Activated CD4-positive, alpha-beta T cell treated with anti-CD3 and anti-CD28 coated beads, Interleukin-2, amount 10 ng/mL, durations not matched to agents 7 days and 5 days (primary cell): Measurements from ENCODE around the gene TXNDC12. TPM values are rescaled to one million over a fixed set of nuclear protein-coding genes. Genes with fewer than 3 reads are reported as not detected.
"Not testable (repeated sequence)": the region's sequence is repeated elsewhere in the genome, so short reads cannot be mapped to it uniquely, and the experiment has no call there.

Experiments used
- CTCF ChIA-PET: fragments of 350-600 bp; sonication (Branson Sonifier 250); formaldehyde crosslinking; loops from one replicate; lab custom pipeline; 2021; ENCODE audit warnings: antibody characterized with exemption; lab: Charles Lee
- POLR2A ChIA-PET: fragments of 350-600 bp; sonication (Branson Sonifier 250); formaldehyde crosslinking; loops from one replicate; lab custom pipeline; 2021; ENCODE audit warnings: antibody characterized with exemption; lab: Charles Lee
- DNase-seq: peaks from one replicate; pipeline ENCODE4 v3.0.0-alpha.2; 2020
- H3K27ac Mint-ChIP-seq: one replicate; pipeline ENCODE4 v1.8.0; 2021; ENCODE audit warnings: mild to moderate bottlenecking, moderate library complexity, mixed read lengths
- H3K27me3 Mint-ChIP-seq: one replicate; pipeline ENCODE4 v1.8.0; 2021; ENCODE audit warnings: mixed read lengths
- H3K36me3 Mint-ChIP-seq: one replicate; pipeline ENCODE4 v1.8.0; 2021; ENCODE audit warnings: low read depth, mixed read lengths
- H3K4me1 Mint-ChIP-seq: one replicate; pipeline ENCODE4 v1.8.0; 2021; ENCODE audit warnings: mixed read lengths
- H3K4me3 Mint-ChIP-seq: one replicate; pipeline ENCODE4 v1.8.0; 2021; ENCODE audit warnings: mild to moderate bottlenecking, moderate library complexity, mixed read lengths
- H3K9me3 Mint-ChIP-seq: one replicate; pipeline ENCODE4 v1.8.0; 2021; ENCODE audit warnings: mixed read lengths
- total RNA-seq, 2 experiments: library from RNA; stranded (reverse); gene quantifications; one replicate each; pipeline ENCODE4 v1.2.3, GENCODE V29; 2021

The TXNDC12 gene
- total RNA-seq, 2 experiments from 2014 or later: 48.1 to 49.2 TPM

DNA sequence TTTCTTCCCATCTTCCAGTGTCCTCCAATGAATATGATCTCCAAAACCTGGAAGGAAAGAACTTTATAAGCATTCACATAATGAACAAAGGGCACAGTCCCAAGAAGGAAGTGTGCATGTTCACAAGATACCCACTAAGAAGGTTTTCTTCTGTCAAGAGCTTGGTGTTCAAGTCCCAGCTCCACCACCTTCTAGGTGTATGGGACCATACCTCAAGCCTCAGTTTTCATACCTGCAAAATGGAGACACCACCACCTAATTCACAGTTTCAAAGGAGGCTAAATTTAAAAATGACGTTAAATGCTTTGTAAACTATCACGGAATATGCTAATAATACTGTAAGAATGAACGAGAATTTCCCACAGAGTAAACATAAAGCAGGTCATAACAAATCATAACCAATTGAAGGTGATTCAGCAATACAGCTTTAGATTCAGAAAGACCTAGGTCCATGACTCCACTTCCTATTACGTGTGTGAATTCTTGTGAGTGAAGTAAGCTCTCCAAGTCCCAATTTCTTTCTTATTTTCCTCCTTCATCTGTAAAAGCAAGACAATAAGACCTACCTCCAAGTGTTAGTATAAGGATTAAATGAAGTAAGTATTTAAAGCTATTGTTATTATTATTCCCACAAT is 13.3 kb downstream of the TXNDC12 start:
- no peak for DNase-seq
- CTCF ChIA-PET: interaction anchor here (0.5 to 1.2 kb wide), 2 partner anchors 10 to 71 kb away, joined by 3 to 5 read pairs; no protein-coding TSS in a partner anchor
- no peak overlapping the region for H3K4me3 Mint-ChIP-seq
- H3K36me3 Mint-ChIP-seq: peaks cover 17% of the 10 kb centered on the region
- POLR2A ChIA-PET: no interaction called here
- no peaks in the 10 kb centered on the region for H3K27me3 Mint-ChIP-seq
- no peak overlapping the region for H3K27ac Mint-ChIP-seq
- no peaks in the 10 kb centered on the region for H3K9me3 Mint-ChIP-seq
- H3K4me1 Mint-ChIP-seq: peaks cover 6% of the 10 kb centered on the region

DNA sequence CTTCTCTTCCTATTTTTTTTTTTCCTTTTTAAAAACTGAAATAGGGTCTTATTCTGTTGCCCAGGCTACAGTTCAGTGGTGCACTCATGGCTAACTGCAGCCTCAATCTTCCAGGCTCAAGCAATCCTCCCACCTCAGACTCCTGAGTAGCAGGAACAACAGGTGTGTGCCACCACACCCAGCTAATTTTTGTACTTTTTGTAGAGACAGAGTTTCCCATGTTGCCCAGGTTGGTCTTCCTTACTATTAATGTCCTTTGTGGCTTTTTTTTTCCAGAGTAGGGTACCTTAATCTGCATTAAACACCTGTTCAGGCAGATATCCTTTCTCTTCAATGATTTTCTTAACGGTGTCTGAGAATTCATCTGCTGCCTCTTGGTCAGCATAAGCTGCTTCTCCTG is 17.1 kb downstream of the TXNDC12 start:
- peaks cover 18% of the 10 kb centered on the region for H3K36me3 Mint-ChIP-seq
- H3K9me3 Mint-ChIP-seq: no peaks in the 10 kb centered on the region
- no peaks in the 10 kb centered on the region for H3K27me3 Mint-ChIP-seq
- DNase-seq: no peak
- H3K27ac Mint-ChIP-seq: no peak overlapping the region
- POLR2A ChIA-PET: no interaction called here
- CTCF ChIA-PET: interaction anchor here (0.8 kb wide), 1 partner anchor 18 kb away, joined by 3 read pairs; no protein-coding TSS in a partner anchor
- peaks cover 7% of the 10 kb centered on the region for H3K4me1 Mint-ChIP-seq
- no peak overlapping the region for H3K4me3 Mint-ChIP-seq

DNA sequence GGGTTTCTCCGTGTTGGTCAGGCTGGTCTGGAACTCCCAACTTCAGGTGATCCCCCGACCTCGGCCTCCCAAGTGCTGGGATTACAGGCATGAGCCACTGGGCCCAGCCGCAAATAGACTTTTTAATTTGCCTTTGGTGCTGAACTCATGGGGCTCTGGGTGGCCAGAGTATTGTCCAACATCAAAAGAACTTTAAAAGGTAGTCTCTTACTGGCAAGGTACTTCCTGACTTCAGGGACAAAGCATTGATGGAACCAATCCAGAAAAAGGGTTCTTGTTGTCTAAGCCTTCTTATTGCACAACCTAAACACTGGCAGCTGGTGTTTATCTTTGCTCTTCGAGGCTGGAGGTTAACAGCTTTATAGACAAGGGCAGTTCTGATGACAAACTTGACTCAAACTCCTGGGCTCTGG is 17.6 kb downstream of the TXNDC12 start:
- CTCF ChIA-PET: interaction anchor here (1.5 kb wide), 1 partner anchor 18 kb away, joined by 5 read pairs; the partner anchor contains the start of gene TXNDC12
- Mint-ChIP-seq H3K27me3 (no peaks in the 10 kb centered on the region), H3K27ac (no peak overlapping the region), H3K4me3 (no peak overlapping the region), H3K4me1 (peaks cover 7% of the 10 kb centered on the region), H3K36me3 (peaks cover 23% of the 10 kb centered on the region), H3K9me3 (no peaks in the 10 kb centered on the region)
- DNase-seq: no peak
- POLR2A ChIA-PET: no interaction called here

DNA sequence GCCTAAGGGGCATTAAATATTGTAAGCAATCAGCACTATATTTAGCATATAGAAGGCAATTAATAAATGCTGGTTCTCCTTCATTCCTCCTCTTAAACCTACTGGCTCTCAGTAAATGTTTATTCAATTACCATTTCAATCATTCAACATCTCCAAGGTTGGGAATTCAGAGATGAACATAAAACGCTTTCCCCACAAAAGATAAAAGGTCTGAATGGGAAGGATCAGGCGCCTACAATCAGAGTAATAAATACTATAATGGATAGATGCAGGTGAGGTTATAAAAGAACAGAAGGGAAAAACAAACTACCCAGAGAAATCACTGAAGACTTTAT is 21.0 kb downstream of the TXNDC12 start:
- CTCF ChIA-PET: no interaction called here
- peak overlapping the region; percentile 93 for H3K4me3 Mint-ChIP-seq
- H3K27ac Mint-ChIP-seq: peak overlapping the region; percentile 97
- peaks cover 33% of the 10 kb centered on the region for H3K36me3 Mint-ChIP-seq
- H3K27me3 Mint-ChIP-seq: no peaks in the 10 kb centered on the region
- no peaks in the 10 kb centered on the region for H3K9me3 Mint-ChIP-seq
- POLR2A ChIA-PET: no interaction called here
- DNase-seq: no peak
- H3K4me1 Mint-ChIP-seq: peaks cover 28% of the 10 kb centered on the region

DNA sequence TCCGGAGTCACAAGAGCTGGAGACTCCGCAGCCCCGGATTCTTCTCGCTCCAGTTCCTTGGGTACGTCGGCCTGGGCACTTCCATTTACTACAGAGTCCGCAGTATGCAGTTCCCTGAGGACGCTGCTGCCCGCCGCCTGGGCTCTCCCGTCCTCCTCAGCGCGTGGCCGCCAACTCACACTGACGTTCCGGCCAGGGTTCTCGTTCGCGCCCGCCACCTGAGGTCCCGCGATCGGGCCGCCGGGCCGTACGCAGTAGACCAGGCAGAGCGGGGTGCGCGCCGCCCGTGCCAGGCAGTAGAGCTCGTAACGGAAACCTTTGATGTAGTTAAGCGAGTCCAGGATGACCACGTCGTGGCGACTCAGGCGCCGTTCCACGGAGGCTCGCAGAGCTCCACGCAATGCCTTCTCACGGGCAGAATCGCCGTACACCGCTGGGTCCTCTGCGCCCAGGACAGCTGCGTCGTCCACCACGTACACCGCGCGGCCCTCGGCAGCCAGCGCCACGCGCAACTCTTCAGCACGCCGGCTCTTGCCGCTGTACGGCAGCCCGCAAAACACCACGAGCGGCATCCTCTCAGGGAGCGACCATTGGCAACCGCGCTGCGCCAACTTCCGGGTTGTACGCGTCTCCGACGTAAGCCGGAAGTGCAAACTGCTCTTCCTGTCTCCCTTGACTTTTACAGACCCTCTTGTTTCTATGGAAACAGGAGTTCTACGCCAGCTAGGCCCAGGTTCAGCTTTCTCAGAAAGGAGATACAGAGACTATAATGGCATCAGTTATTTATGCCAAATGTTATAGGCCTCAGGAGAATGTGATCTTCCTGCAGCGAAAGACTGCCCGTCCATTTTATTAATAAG is 21.6 kb downstream of the TXNDC12 start, which contains the start of gene KTI12:
Gene KTI12, minus strand, starts transcription at position 621 of the 860 bp plus-strand sequence. Its CDS starts 49 bp downstream, at position 572.
- ChIA-PET CTCF (no interaction called here), POLR2A (no interaction called here)
- Mint-ChIP-seq H3K9me3 (no peaks in the 10 kb centered on the region), H3K4me3 (peak within 1 kb of the TSS; percentile 93), H3K36me3 (peaks cover 33% of the 10 kb centered on the region), H3K4me1 (peaks cover 28% of the 10 kb centered on the region), H3K27ac (peak within 1 kb of the TSS; percentile 97), H3K27me3 (no peaks in the 10 kb centered on the region)
- DNase-seq: peak; percentile 94

DNA sequence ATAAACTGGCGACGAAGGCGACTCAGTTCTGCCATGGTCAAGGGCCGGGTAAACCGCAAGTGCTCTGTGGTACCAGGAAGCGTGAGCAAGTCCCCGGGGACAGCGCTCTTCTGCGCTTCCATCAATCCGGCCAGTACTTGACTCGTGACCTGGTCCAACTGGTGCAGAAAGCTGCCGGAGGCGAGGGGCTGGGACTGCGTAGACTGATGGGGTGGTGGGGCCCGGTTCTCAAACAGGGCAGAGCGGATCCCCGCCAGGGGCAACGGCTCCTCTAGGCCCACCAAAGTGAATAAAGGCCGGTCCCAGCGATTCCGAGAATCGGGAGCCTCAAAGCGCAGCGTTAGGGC is 22.2 kb downstream of the TXNDC12 start:
- H3K4me3 Mint-ChIP-seq: peak overlapping the region; percentile 93
- peak; percentile 13 for DNase-seq

DNA sequence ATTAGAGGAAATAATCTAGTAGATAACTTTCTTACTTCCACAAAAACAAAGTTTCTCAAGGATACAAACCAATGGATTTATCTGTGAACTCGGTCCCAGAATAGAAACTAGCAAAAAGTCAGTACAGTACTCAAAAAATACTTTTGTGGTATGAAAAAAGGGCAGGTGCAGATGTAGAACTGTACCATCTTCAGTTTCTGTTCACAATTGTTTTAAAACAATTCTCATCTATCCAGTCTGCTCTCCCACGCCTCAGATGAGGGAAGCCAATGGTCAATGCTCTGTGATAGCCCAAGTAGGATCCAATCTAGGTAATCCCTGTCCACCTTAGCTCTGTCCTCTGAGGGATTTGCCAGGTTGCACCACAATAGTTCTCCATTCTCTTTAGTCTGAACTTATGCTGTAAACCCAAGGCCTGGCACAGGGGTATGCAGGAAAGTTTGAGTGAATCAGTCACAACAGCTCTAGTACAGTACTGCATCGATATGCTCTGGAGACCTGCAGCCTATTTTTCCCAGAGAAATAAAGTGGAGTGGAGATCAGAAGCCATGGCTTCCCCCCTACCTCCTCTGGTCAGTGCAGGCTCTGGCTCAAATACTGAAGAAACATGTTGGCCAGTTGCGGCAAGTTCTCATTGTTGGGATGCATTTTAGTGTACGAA is 22.7 kb downstream of the TXNDC12 start:
- Mint-ChIP-seq H3K36me3 (peaks cover 39% of the 10 kb centered on the region), H3K4me3 (peak overlapping the region; percentile 93), H3K9me3 (no peaks in the 10 kb centered on the region), H3K27me3 (no peaks in the 10 kb centered on the region), H3K4me1 (peaks cover 28% of the 10 kb centered on the region), H3K27ac (peak overlapping the region; percentile 97)
- no peak for DNase-seq
- CTCF ChIA-PET: interaction anchor here (0.7 kb wide), 1 partner anchor 10 kb away, joined by 3 read pairs; no protein-coding TSS in a partner anchor
- POLR2A ChIA-PET: no interaction called here

More for the DNA sequence above, 22.2 kb downstream of the TXNDC12 start:
- Mint-ChIP-seq H3K36me3 (peaks cover 37% of the 10 kb centered on the region), H3K27ac (peak overlapping the region; percentile 97), H3K4me1 (peaks cover 28% of the 10 kb centered on the region), H3K27me3 (no peaks in the 10 kb centered on the region), H3K9me3 (no peaks in the 10 kb centered on the region)
- POLR2A ChIA-PET: no interaction called here
- CTCF ChIA-PET: no interaction called here

DNA sequence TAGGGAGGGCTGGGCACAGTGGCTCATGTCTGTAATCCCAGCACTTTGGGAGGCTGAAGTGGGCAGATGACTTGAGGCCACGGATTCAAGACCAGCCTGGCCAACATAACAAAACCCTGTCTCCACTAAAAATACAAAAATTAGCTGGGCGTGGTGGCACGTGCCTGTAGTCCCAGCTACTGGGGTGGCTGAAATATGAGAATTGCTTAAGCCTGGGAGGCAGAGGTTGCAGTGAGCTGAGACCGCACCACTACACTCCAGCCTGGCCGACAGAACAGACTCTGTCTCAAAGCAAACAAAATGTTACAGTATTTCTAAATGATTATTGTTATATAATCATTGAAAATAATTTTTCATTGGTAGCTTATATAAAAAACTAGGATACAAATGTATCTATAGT is 26.2 kb downstream of the TXNDC12 start:
- H3K27ac Mint-ChIP-seq, H3K4me3 Mint-ChIP-seq, POLR2A ChIA-PET, H3K9me3 Mint-ChIP-seq, DNase-seq, H3K27me3 Mint-ChIP-seq: not testable (repeated sequence)
- CTCF ChIA-PET: interaction anchor here (0.6 to 1.6 kb wide), 2 partner anchors 18 to 1394 kb away, joined by 4 read pairs; no protein-coding TSS in a partner anchor
- H3K4me1 Mint-ChIP-seq: peaks cover 23% of the 10 kb centered on the region
- H3K36me3 Mint-ChIP-seq: peaks cover 52% of the 10 kb centered on the region

DNA sequence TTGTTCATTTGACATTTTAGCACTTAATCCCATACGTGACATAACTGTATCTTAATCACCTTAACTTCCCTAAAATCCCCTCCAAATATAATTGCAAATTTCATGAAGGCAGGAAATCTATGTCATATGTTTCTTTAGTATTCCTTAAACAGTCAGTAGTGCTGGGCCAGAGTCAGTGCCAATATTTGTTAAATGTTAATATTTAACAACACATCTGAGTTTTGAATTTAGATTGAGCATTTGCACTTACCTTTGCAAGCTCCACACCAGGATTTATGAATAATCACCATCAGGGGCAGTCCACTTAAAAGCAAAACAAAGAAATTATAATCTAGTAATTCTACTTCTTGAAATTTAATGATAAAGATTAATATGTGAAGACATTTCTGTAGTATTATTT is 26.7 kb downstream of the TXNDC12 start:
- Mint-ChIP-seq H3K9me3 (no peaks in the 10 kb centered on the region), H3K27ac (no peak overlapping the region), H3K27me3 (no peaks in the 10 kb centered on the region), H3K4me1 (peaks cover 21% of the 10 kb centered on the region), H3K36me3 (peaks cover 57% of the 10 kb centered on the region), H3K4me3 (no peak overlapping the region)
- ChIA-PET POLR2A (no interaction called here), CTCF (no interaction called here)
- DNase-seq: no peak

DNA sequence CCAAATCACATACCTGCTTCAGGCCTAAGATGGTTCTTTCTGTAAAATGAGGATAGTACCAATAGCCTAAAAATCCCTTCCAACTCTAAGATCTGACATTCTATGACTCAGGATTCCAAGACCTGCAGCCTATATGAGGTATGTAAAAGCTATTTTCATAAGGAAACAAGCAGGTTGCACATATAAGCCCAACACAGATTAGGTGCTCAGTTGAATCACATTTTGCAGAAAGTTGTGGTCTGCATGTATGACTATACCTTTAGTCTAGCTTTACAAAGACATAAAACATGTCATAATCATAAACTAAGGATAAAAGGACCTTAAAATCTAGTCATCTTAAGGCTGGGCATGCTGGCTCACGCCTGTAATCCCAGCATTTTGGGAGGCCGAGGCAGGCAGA is 28.7 kb downstream of the TXNDC12 start:
- peaks cover 9% of the 10 kb centered on the region for H3K4me1 Mint-ChIP-seq
- H3K27ac Mint-ChIP-seq: no peak overlapping the region
- H3K27me3 Mint-ChIP-seq: no peaks in the 10 kb centered on the region
- CTCF ChIA-PET: interaction anchor here (1.0 kb wide), 1 partner anchor 11 kb away, joined by 4 read pairs; no protein-coding TSS in a partner anchor
- POLR2A ChIA-PET: no interaction called here
- no peaks in the 10 kb centered on the region for H3K9me3 Mint-ChIP-seq
- H3K4me3 Mint-ChIP-seq: no peak overlapping the region
- peaks cover 48% of the 10 kb centered on the region for H3K36me3 Mint-ChIP-seq
- no peak for DNase-seq

DNA sequence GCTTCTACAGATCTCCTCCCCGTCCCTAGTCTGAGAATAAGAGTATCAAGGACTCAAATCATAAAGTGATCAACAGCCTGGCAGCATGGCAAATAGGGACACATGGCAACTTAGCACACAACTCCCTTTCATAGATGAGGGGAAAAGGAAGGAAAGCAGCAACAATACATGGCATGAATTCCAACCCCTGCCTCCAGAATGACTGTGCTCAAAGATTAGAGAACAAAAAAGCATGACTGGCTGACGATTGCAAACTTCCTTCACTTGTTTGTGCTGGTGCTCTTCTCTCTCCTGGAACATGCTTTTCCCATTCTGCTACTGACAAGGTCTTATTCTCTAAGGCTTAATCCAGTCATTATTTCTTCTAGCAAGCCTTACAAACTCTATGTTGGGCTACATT is 32.9 kb downstream of the TXNDC12 start:
- no peaks in the 10 kb centered on the region for H3K27me3 Mint-ChIP-seq
- POLR2A ChIA-PET: no interaction called here
- no peak overlapping the region for H3K27ac Mint-ChIP-seq
- CTCF ChIA-PET: interaction anchor here (1.1 kb wide), 1 partner anchor 50 kb away, joined by 3 read pairs; no protein-coding TSS in a partner anchor
- no peaks in the 10 kb centered on the region for H3K4me1 Mint-ChIP-seq
- H3K36me3 Mint-ChIP-seq: peaks cover 46% of the 10 kb centered on the region
- H3K9me3 Mint-ChIP-seq: no peaks in the 10 kb centered on the region
- no peak overlapping the region for H3K4me3 Mint-ChIP-seq
- DNase-seq: no peak

DNA sequence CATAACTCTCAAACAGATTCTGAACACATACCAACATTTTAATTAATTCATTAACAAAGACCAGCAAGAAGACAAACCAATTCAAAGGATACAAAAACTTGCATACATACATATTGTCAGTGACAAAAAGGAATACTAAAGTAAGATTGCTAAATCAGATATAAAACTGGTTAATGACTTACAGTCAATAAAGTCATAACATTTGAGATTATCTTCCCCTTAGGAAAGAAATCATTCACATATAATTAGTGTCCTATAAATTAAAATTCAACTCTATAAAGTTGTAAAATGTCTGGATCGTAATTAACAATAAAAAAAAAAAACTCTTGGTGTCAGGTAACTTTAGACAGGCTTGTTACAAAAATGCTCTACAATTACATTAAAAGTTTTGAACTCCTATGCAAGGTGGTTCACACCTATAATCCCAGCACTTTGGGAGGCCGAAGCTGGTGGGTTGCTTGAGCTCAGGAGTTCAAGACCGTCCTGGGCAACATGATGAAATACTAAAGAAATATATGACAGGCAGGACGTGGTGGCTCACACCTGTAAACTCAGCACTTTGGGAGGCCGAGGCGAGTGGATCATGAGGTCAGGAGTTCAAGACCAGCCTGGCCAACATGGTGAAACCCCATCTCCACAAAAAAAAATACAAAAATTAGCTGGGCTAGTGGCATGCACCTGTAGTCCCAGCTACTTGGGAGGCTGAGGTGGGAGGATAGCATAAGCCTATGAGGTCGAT is 46.8 kb downstream of the TXNDC12 start:
- Mint-ChIP-seq H3K27me3 (peaks cover 23% of the 10 kb centered on the region), H3K9me3 (no peaks in the 10 kb centered on the region), H3K27ac (no peak overlapping the region), H3K4me3 (no peak overlapping the region), H3K36me3 (no peaks in the 10 kb centered on the region), H3K4me1 (no peaks in the 10 kb centered on the region)
- no peak for DNase-seq
- POLR2A ChIA-PET: no interaction called here
- CTCF ChIA-PET: interaction anchor here (1.3 kb wide), 1 partner anchor 9 kb away, joined by 4 read pairs; no protein-coding TSS in a partner anchor
